H1 (cell line): ENCODE measurements around the gene XRN2. TPM values are rescaled to one million over a fixed set of nuclear protein-coding genes. Genes with fewer than 3 reads are reported as not detected.

ENCODE experiments used
- CTCF ChIA-PET: fragments of 300-600 bp; sonication (Branson Sonifier 250); formaldehyde crosslinking; loops from one replicate; lab custom pipeline; 2021; ENCODE audit not compliant: partially characterized antibody; lab: Charles Lee
- POLR2A ChIA-PET: fragments of 300-600 bp; sonication (Branson Sonifier 250); formaldehyde crosslinking; loops from one replicate; lab custom pipeline; 2021; ENCODE audit warnings: inconsistent platforms; ENCODE audit not compliant: partially characterized antibody; lab: Charles Lee
- DNase-seq, 2 experiments: peaks; one replicate each; pipeline versions ENCODE4 v3.0.0 to v3.0.0-alpha.2; 2010 to 2022; ENCODE audit warnings: low spot score in 2 of 2, low read depth in 1 of 2, mixed read lengths in 1 of 2
- FAIRE-seq: peaks from 2 replicates; lab custom pipeline; 2011; peaks lifted over from hg19 to GRCh38; lab: Jason Lieb, UNC
- H2AFZ ChIP-seq: 2 replicates; pipeline ENCODE4 v1.8.1; 2012; ENCODE audit warnings: low read length, inconsistent platforms
- H2AK5ac ChIP-seq: 2 replicates; pipeline ENCODE4 v1.6.1; 2013; ENCODE audit warnings: low read depth, low read length
- H2BK120ac ChIP-seq: replicated peaks from 2 replicates; pipeline ENCODE3; 2013; ENCODE audit warnings: low read depth, low read length, inconsistent platforms
- H2BK12ac ChIP-seq: 2 replicates; pipeline ENCODE4 v1.6.1; 2013; ENCODE audit warnings: low read depth, low read length
- H2BK15ac ChIP-seq: 2 replicates; pipeline ENCODE4 v1.6.1; 2013; ENCODE audit warnings: low read length
- H2BK20ac ChIP-seq: 2 replicates; pipeline ENCODE4 v1.6.1; 2013; ENCODE audit warnings: low read length
- H2BK5ac ChIP-seq: 2 replicates; pipeline ENCODE4 v1.6.1; 2013; ENCODE audit warnings: low read depth, low read length
- H3K14ac ChIP-seq: 2 replicates; pipeline ENCODE4 v1.6.1; 2013; ENCODE audit warnings: inconsistent platforms; ENCODE audit not compliant: insufficient read length
- H3K18ac ChIP-seq: 2 replicates; pipeline ENCODE4 v1.6.1; 2013; ENCODE audit warnings: low read length; ENCODE audit errors: extremely low read depth
- H3K23ac ChIP-seq: 2 replicates; pipeline ENCODE4 v1.6.1; 2013; ENCODE audit warnings: inconsistent platforms; ENCODE audit not compliant: insufficient read length
- H3K23me2 ChIP-seq: 2 replicates; pipeline ENCODE4 v1.6.1; 2013; ENCODE audit warnings: low read depth, low read length
- H3K27ac ChIP-seq: 2 replicates; pipeline ENCODE4 v1.6.1; 2011; ENCODE audit warnings: low read depth, low read length, inconsistent platforms
- H3K27me3 ChIP-seq, 4 experiments: replicated peaks in 1 of 4; 1 replicate in 1 of 4; 2 replicates in 3 of 4; pipeline versions ENCODE4 v1.6.1 to v1.8.1; 2011 to 2013; ENCODE audit warnings: low read length in 3 of 4, mild to moderate bottlenecking in 3 of 4, inconsistent platforms in 2 of 4, mixed read lengths in 2 of 4, moderate library complexity in 1 of 4; ENCODE audit not compliant: control insufficient read depth in 3 of 4, insufficient read depth in 3 of 4; ENCODE audit errors: extremely low read depth in 1 of 4
- H3K36me3 ChIP-seq, 4 experiments: 2 replicates each; pipeline versions ENCODE4 v1.6.1 to v1.8.1; 2011 to 2013; ENCODE audit warnings: mild to moderate bottlenecking in 4 of 4, low read length in 3 of 4, moderate library complexity in 2 of 4, control low read depth in 1 of 4, inconsistent platforms in 1 of 4; ENCODE audit not compliant: insufficient read depth in 4 of 4, control insufficient read depth in 2 of 4
- H3K4ac ChIP-seq: replicated peaks from 2 replicates; pipeline ENCODE3; 2013; ENCODE audit warnings: low read length, low read depth, mixed read lengths, inconsistent platforms; ENCODE audit not compliant: insufficient read length
- H3K4me1 ChIP-seq, 4 experiments: replicated peaks in 1 of 4; 1 replicate in 1 of 4; 2 replicates in 3 of 4; pipeline versions ENCODE4 v1.6.1 to v1.8.1; 2011 to 2013; ENCODE audit warnings: low read length in 3 of 4, inconsistent platforms in 2 of 4, mixed read lengths in 1 of 4; ENCODE audit not compliant: insufficient read depth in 4 of 4, control insufficient read depth in 3 of 4
- H3K4me2 ChIP-seq, 2 experiments: 2 replicates each; pipeline versions ENCODE4 v1.6.1 to v1.8.1; 2011 to 2013; ENCODE audit warnings: low read depth in 2 of 2, low read length in 2 of 2, control low read depth in 1 of 2, inconsistent platforms in 1 of 2, mild to moderate bottlenecking in 1 of 2; ENCODE audit not compliant: insufficient read depth in 1 of 2
- H3K4me3 ChIP-seq, 4 experiments: fragments of 200-600, 300-600 bp in 1 of 4; sonication (generic), shearing (Covaris generic), sonication (Bioruptor Twin) in 1 of 4; 2 replicates each; pipeline versions ENCODE4 v1.5.1 to v1.8.1; 2011 to 2016; ENCODE audit warnings: low read length in 4 of 4, low read depth in 3 of 4, control low read depth in 2 of 4, inconsistent platforms in 2 of 4, mild to moderate bottlenecking in 2 of 4, mixed read lengths in 1 of 4, moderate library complexity in 1 of 4; ENCODE audit not compliant: insufficient read depth in 2 of 4; ENCODE audit errors: extremely low read depth in 1 of 4
- H3K56ac ChIP-seq: replicated peaks from 2 replicates; pipeline ENCODE3; 2013; ENCODE audit warnings: low read depth, mild to moderate bottlenecking, mixed read lengths, low read length, inconsistent platforms; ENCODE audit not compliant: insufficient read length
- H3K79me1 ChIP-seq: 2 replicates; pipeline ENCODE4 v1.6.1; 2013; ENCODE audit warnings: low read depth, low read length, control low read depth
- H3K79me2 ChIP-seq, 2 experiments: 2 replicates each; pipeline versions ENCODE4 v1.6.1 to v1.8.1; 2012 to 2013; ENCODE audit warnings: low read length in 2 of 2, mild to moderate bottlenecking in 2 of 2, inconsistent platforms in 1 of 2; ENCODE audit not compliant: insufficient read depth in 2 of 2, control insufficient read depth in 1 of 2
- H3K9ac ChIP-seq, 4 experiments: replicated peaks in 1 of 4; 1 replicate in 1 of 4; 2 replicates in 3 of 4; pipeline versions ENCODE4 v1.6.1 to v1.8.1; 2011 to 2013; ENCODE audit warnings: low read depth in 3 of 4, low read length in 3 of 4, control low read depth in 2 of 4, mild to moderate bottlenecking in 2 of 4, moderate library complexity in 2 of 4, inconsistent platforms in 1 of 4; ENCODE audit errors: extremely low read depth in 1 of 4
- H3K9me3 ChIP-seq, 2 experiments: 2 replicates each; pipeline versions ENCODE4 v1.6.1 to v1.8.1; 2012 to 2013; ENCODE audit warnings: mild to moderate bottlenecking in 2 of 2, moderate library complexity in 2 of 2, control low read depth in 1 of 2, inconsistent platforms in 1 of 2, low read depth in 1 of 2, low read length in 1 of 2, mixed read lengths in 1 of 2; ENCODE audit not compliant: insufficient read depth in 2 of 2
- H4K20me1 ChIP-seq, 2 experiments: replicated peaks in 1 of 2; 2 replicates each; pipeline versions ENCODE3 to v1.8.1; 2011 to 2013; ENCODE audit warnings: inconsistent platforms in 2 of 2, low read length in 2 of 2, mild to moderate bottlenecking in 1 of 2; ENCODE audit not compliant: insufficient read depth in 2 of 2, control insufficient read depth in 1 of 2
- H4K5ac ChIP-seq: 2 replicates; pipeline ENCODE4 v1.6.1; 2013; ENCODE audit warnings: low read length, low read depth, mixed read lengths, inconsistent platforms; ENCODE audit not compliant: insufficient read length
- H4K8ac ChIP-seq: 2 replicates; pipeline ENCODE4 v1.8.0; 2013; ENCODE audit warnings: mild to moderate bottlenecking, moderate library complexity, low read length, inconsistent platforms; ENCODE audit not compliant: insufficient read depth; ENCODE audit errors: extremely low read depth
- H4K91ac ChIP-seq: replicated peaks from 2 replicates; pipeline ENCODE3; 2013; ENCODE audit warnings: low read length, mixed read lengths, inconsistent platforms; ENCODE audit not compliant: insufficient read length
- ATF3 ChIP-seq: IDR thresholded peaks from 2 replicates; pipeline ENCODE4 v1.6.1; 2011; ENCODE audit warnings: low read depth, mild to moderate bottlenecking, low read length; ENCODE audit not compliant: insufficient read depth
- E2F6 ChIP-seq: IDR thresholded peaks from 2 replicates; pipeline ENCODE4 v1.6.1; 2012; ENCODE audit warnings: inconsistent platforms
- JUN ChIP-seq: IDR thresholded peaks from 2 replicates; pipeline ENCODE4 v1.6.1; 2011; ENCODE audit warnings: low read depth, mild to moderate bottlenecking, improper control_type of control experiment, low read length
- MAFK ChIP-seq: IDR thresholded peaks from 2 replicates; pipeline ENCODE4 v1.6.1; 2012; ENCODE audit warnings: low read depth, mild to moderate bottlenecking, improper control_type of control experiment, low read length
- POLR2A ChIP-seq, 2 experiments: IDR thresholded peaks; 1 replicate in 1 of 2; 2 replicates in 1 of 2; pipeline ENCODE4 v1.6.1; 2011; ENCODE audit warnings: low read depth in 2 of 2, low read length in 2 of 2, mild to moderate bottlenecking in 2 of 2; ENCODE audit errors: control extremely low read depth in 1 of 2
- SP4 ChIP-seq: IDR thresholded peaks from 2 replicates; pipeline ENCODE4 v1.6.1; 2012; ENCODE audit warnings: low read length, inconsistent platforms
- SUZ12 ChIP-seq: fragments of 200-600 bp; sonication (generic); IDR thresholded peaks from 2 replicates; pipeline ENCODE4 v1.6.1; 2012; ENCODE audit warnings: mild to moderate bottlenecking, inconsistent platforms, low read length, moderate library complexity, mixed read lengths
- TAF7 ChIP-seq: optimal IDR thresholded peaks from 2 replicates; pipeline ENCODE3; 2011; ENCODE audit warnings: low read depth, mild to moderate bottlenecking, inconsistent platforms, low read length, moderate library complexity, borderline replicate concordance
- USF2 ChIP-seq: IDR thresholded peaks from 2 replicates; pipeline ENCODE4 v1.6.1; 2011; ENCODE audit warnings: low read length, improper control_type of control experiment
- WGBS, 2 experiments: shearing (Covaris generic) in 1 of 2; methylation state at CpG; one replicate each; pipeline versions ENCODE4 v1.1.6 to v1.1.7; 2013 to 2015; ENCODE audit warnings: low lambda C conversion rate in 2 of 2, mixed read lengths in 2 of 2, inconsistent platforms in 1 of 2, low coverage in 1 of 2, missing lambda C conversion rate in 1 of 2; ENCODE audit not compliant: insufficient replicate concordance in 2 of 2, insufficient coverage in 1 of 2, insufficient read length in 1 of 2; ENCODE audit errors: extremely low coverage in 1 of 2, missing lambda C conversion rate in 1 of 2; 5-methylcytosine and 5-hydroxymethylcytosine counted together
- polyA plus RNA-seq, 7 experiments: library from polyadenylated mRNA; depleted of rRNA in 3 of 7; stranded (reverse) in 5 of 7; unstranded in 2 of 7; fragments of >200 nt in 5 of 7; fragments of 200-250 nt in 2 of 7; gene quantifications; 1 replicate in 5 of 7; 2 replicates in 1 of 7; 4 replicates in 1 of 7; pipeline versions ENCODE4 v1.2.1 to v1.2.3, GENCODE V29; 2011 to 2013; ENCODE audit warnings: missing spikeins in 2 of 7, mixed read lengths in 2 of 7
- total RNA-seq: library from RNA; stranded (reverse); fragmentation: NEBNext Ultra II Directional; extraction: Animal tissue kit (Norgen Biotek cat#: 25700); gene quantifications from 2 replicates; pipeline ENCODE4 v1.2.1, GENCODE V29; 2021

The XRN2 gene
- total and polyA plus RNA-seq, 2 of the 8 experiments (the other 6 are each of a cell fraction or from before 2014, with no cell fraction given) = 60.3 to 139 TPM

- H4K8ac ChIP-seq = no peak overlapping the region
- H4K5ac ChIP-seq = no peak overlapping the region
- no peak overlapping the region for H2AFZ ChIP-seq
- no peaks in the 10 kb centered on the region; a peak in 2 of 8 replicates for H3K36me3 ChIP-seq
- H3K4me3 ChIP-seq = no peak overlapping the region
- no peak overlapping the region for H3K14ac ChIP-seq
- no peak overlapping the region for H2BK15ac ChIP-seq
- no peak overlapping the region for H3K4ac ChIP-seq
- H4K20me1 ChIP-seq = peaks cover 27 to 31% of the 10 kb centered on the region in 2 experiments
- CTCF ChIA-PET = interaction anchor here (0.6 to 0.9 kb wide), 3 partner anchors 44 to 88 kb away, joined by 3 read pairs; no protein-coding TSS in a partner anchor
- FAIRE-seq = no peak
- no peak overlapping the region for H3K23ac ChIP-seq
- H4K91ac ChIP-seq = no peak overlapping the region
- POLR2A ChIA-PET = interaction anchor here (0.7 to 2.7 kb wide), 8 partner anchors 9 to 40 kb away, joined by 3 to 17 read pairs (median 5); partner anchors contain the start of gene XRN2
- DNase-seq = no peak
- peak overlapping the region; percentile 5 to 36; a peak in 1 of 4 replicates for H3K4me2 ChIP-seq
- peaks cover 11% of the 10 kb centered on the region; the same call in 1 of the 2 replicates for H3K79me1 ChIP-seq
- H2AK5ac ChIP-seq = no peak overlapping the region
- H3K27ac ChIP-seq = no peak overlapping the region
- no peak overlapping the region for H2BK12ac ChIP-seq
- 66% methylated on average over 2 of the region's 2 CpGs; no CpG with 5 or more reads in 1 of the 2 experiments for WGBS, 2 experiments
- no peak overlapping the region for H2BK120ac ChIP-seq
- no peak overlapping the region for H3K18ac ChIP-seq
- H3K4me1 ChIP-seq = peaks cover 1 to 10% (median 9%) of the 10 kb centered on the region in 4 experiments; a peak in 5 of 7 replicates
- H3K27me3 ChIP-seq = no peaks in the 10 kb centered on the region
- no peaks in the 10 kb centered on the region; a peak in 1 of 4 replicates for H3K9me3 ChIP-seq
- H3K79me2 ChIP-seq = peaks cover 48 to 100% of the 10 kb centered on the region in 2 experiments
- no peak overlapping the region for H2BK5ac ChIP-seq
- H3K9ac ChIP-seq = no peak overlapping the region
- no peaks in the 10 kb centered on the region for H3K23me2 ChIP-seq
- no peak overlapping the region for H3K56ac ChIP-seq
- no peak overlapping the region for H2BK20ac ChIP-seq
- TF ChIP-seq SUZ12 = no peak
- TF ChIP-seq SP4 = no peak
- no peak for TF ChIP-seq JUN
- no peak for TF ChIP-seq TAF7
- no peak for TF ChIP-seq MAFK
- no peak for TF ChIP-seq ATF3
- TF ChIP-seq POLR2A (IDR thresholded peaks at IDR 0.05; ENCODE audit: control extremely low read depth in 1 of 2, low read depth in 2 of 2, low read length in 2 of 2) = no peak
- TF ChIP-seq E2F6 = no peak
- no peak for TF ChIP-seq USF2
Measured at GRCh38 chr20:21324126-21324525, 21.0 kb downstream of the XRN2 start.
